Peyer's patch (tissue), 4 donors: ENCODE measurements around the gene ILDR1. TPM values are rescaled to one million over a fixed set of nuclear protein-coding genes. Genes with fewer than 3 reads are reported as not detected.

ENCODE experiments used
- DNase-seq, 3 donors: peaks; one replicate each; pipeline ENCODE4 v3.0.0-alpha.2; 2017 to 2019
- H3K27ac ChIP-seq, 4 donors: fragments of 200-600 bp; sonication (generic); one replicate each; pipeline ENCODE4 v1.5.1; 2016 to 2019
- H3K27me3 ChIP-seq, 2 donors: fragments of 200-600 bp; sonication (generic); one replicate each; pipeline ENCODE4 v1.5.1; 2019
- H3K36me3 ChIP-seq, 3 donors: fragments of 200-600 bp; sonication (generic); one replicate each; pipeline ENCODE4 v1.5.1; 2016 to 2019
- H3K4me1 ChIP-seq, 4 donors: fragments of 200-600 bp; sonication (generic); one replicate each; pipeline ENCODE4 v1.5.1; 2016 to 2019
- H3K4me3 ChIP-seq, 4 donors: fragments of 200-600 bp; sonication (generic); 1 replicate in 3 of 4; 2 replicates in 1 of 4; pipeline ENCODE4 v1.5.1; 2016 to 2019; ENCODE audit warnings: mild to moderate bottlenecking in 1 of 4
- H3K9me3 ChIP-seq, 4 donors: fragments of 200-600 bp; sonication (generic); one replicate each; pipeline ENCODE4 v1.5.1; 2016 to 2019; ENCODE audit warnings: mild to moderate bottlenecking in 1 of 4
- CTCF ChIP-seq, 6 experiments: fragments of 450-650 bp in 4 of 6; fragments of 200-600 bp in 2 of 6; sonication (generic) in 1 of 6; IDR thresholded peaks; one replicate each; pipeline ENCODE4 v1.5.1; 2017 to 2019; ENCODE audit warnings: antibody characterized with exemption in 6 of 6, mild to moderate bottlenecking in 3 of 6, moderate library complexity in 1 of 6
- POLR2A ChIP-seq, 2 donors: fragments of 450-650 bp; IDR thresholded peaks; one replicate each; pipeline ENCODE4 v1.5.1; 2017; ENCODE audit warnings: antibody characterized with exemption in 2 of 2, mild to moderate bottlenecking in 2 of 2, moderate library complexity in 2 of 2
- total RNA-seq, 4 donors: library from RNA; depleted of rRNA; stranded (reverse); fragments of >200 nt; gene quantifications; one replicate each; pipeline ENCODE4 v1.1.0, GENCODE V29; 2016

Gene ILDR1
- total RNA-seq, 4 donors from 2014 or later, result 3.7 to 5.8 (median 4.5) TPM

DNA sequence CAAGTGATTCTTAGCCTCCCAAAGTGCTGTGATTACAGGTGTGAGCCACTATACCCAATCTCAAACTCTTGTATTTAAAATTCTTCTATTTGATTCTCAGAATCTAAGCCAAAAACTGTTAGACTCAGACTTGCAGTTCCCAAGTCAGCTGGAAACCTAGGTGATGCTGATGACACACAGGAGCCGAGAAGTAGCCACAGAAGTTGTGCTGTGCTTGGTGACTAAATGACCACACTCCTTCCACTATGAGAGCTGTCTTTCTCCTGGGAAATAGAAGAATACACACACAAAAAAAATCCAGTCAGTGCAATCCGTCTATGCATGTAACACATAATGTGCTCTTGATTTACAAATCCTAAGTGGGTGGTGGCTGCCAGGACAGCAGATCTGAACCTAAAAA lies 33.9 kb downstream of the ILDR1 start:
- H3K27me3 ChIP-seq, result no peaks in the 10 kb centered on the region
- H3K4me1 ChIP-seq, result peaks cover 0 to 6% (median 2%) of the 10 kb centered on the region in 4 donors
- H3K27ac ChIP-seq, result no peak overlapping the region
- DNase-seq, result no peak
- peaks cover 0 to 4% (median 0%) of the 10 kb centered on the region in 3 donors for H3K36me3 ChIP-seq
- no peaks in the 10 kb centered on the region for H3K9me3 ChIP-seq
- H3K4me3 ChIP-seq, result no peak overlapping the region
- no peak for TF ChIP-seq POLR2A (IDR thresholded peaks at IDR 0.05)
- no peak for TF ChIP-seq CTCF (IDR thresholded peaks at IDR 0.05)

- no peak overlapping the region for H3K4me3 ChIP-seq
- no peaks in the 10 kb centered on the region for H3K36me3 ChIP-seq
- H3K27me3 ChIP-seq, result no peaks in the 10 kb centered on the region
- no peaks in the 10 kb centered on the region for H3K9me3 ChIP-seq
- H3K4me1 ChIP-seq, result no peaks in the 10 kb centered on the region
- no peak for DNase-seq
- no peak overlapping the region for H3K27ac ChIP-seq
- TF ChIP-seq CTCF (IDR thresholded peaks at IDR 0.05), result no peak
- TF ChIP-seq POLR2A (IDR thresholded peaks at IDR 0.05), result no peak
These were observed 36.2 kb downstream of the ILDR1 start for GRCh38 chr3:121985846-121986245.

DNA sequence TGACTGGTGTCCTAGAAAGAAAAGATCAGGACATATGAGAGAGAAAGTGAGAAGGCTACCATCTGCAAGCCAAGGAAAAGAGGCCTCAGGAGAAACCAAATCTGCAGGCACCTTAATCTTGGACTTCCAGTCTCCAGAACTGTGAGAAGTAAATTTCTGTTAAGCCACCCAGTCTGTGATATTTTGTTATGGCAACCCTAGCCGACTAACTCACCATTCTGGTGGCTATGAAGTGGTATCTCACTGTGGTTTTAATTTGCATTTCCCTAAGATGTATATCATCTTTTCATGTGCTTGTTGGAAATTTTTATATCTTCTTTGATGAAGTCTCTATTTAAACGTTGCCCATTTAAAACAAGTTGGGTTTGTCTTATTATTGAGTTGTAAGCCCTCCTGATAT lies 40.6 kb downstream of the ILDR1 start:
- TF ChIP-seq POLR2A (IDR thresholded peaks at IDR 0.05) (no peak), CTCF (IDR thresholded peaks at IDR 0.05) (no peak)
- Histone ChIP-seq H3K9me3 (no peaks in the 10 kb centered on the region), H3K27ac (no peak overlapping the region), H3K4me1 (no peaks in the 10 kb centered on the region), H3K36me3 (no peaks in the 10 kb centered on the region), H3K4me3 (no peak overlapping the region), H3K27me3 (no peaks in the 10 kb centered on the region)
- no peak for DNase-seq

DNA sequence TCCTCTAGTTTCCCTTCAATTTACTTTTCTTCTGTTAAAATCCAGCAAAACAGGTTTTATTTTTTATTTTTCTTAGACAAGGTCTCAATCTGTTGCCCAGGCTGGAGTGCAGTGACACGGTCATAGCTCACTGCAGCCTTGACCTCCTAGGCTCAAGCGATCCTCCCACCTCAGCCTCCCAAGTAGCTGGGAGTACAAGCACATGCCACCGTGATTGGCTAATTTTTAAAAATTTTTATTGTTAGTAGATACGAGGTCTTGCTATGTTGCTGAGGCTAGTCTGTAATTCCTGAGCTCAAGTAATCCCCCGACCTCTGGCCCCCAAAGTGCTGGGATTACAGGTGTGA lies 41.6 kb downstream of the ILDR1 start:
- H3K9me3 ChIP-seq, result no peaks in the 10 kb centered on the region
- no peaks in the 10 kb centered on the region for H3K4me1 ChIP-seq
- no peak overlapping the region for H3K4me3 ChIP-seq
- no peaks in the 10 kb centered on the region for H3K36me3 ChIP-seq
- H3K27me3 ChIP-seq, result no peaks in the 10 kb centered on the region
- TF ChIP-seq CTCF (IDR thresholded peaks at IDR 0.05) (no peak), POLR2A (IDR thresholded peaks at IDR 0.05) (no peak)
- H3K27ac ChIP-seq, result no peak overlapping the region
- no peak for DNase-seq

DNA sequence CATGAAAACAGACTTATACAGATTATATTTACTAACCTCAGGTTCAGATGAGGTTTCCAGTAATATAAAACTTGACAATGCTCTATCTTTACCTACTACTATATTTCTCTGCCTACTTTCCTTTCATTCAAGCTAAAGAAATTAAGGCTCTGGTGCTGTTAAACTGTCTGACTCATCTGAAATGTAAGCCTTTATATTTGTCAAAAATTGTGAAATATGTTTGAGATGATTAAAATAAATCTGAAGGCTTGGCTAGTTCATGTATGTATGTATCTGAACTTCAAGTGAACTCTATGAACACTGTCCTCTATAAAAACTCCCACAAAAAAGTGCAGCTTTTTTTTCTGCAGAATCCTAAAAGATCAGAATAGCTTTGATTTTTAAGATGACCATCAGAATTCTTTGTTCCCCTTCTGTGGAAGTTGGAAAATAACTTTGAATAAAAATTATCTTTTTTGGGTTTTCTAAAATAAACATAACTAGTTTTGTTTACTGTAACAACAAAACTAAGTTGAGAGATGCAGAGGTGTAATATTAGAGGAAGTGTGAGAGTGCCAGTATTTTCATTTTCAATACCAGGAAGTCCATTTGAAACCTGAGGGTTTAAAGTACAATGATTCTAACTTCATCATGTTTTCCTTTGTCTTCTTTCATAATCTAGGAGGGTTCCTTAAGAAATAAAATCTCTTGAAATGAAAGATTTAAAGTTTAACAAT lies 42.2 kb downstream of the ILDR1 start:
- no peaks in the 10 kb centered on the region for H3K9me3 ChIP-seq
- no peak overlapping the region for H3K4me3 ChIP-seq
- no peaks in the 10 kb centered on the region for H3K36me3 ChIP-seq
- H3K27ac ChIP-seq, result no peak overlapping the region
- no peaks in the 10 kb centered on the region for H3K27me3 ChIP-seq
- TF ChIP-seq CTCF (IDR thresholded peaks at IDR 0.05), result no peak
- TF ChIP-seq POLR2A (IDR thresholded peaks at IDR 0.05), result no peak
- DNase-seq, result no peak
- H3K4me1 ChIP-seq, result no peaks in the 10 kb centered on the region

DNA sequence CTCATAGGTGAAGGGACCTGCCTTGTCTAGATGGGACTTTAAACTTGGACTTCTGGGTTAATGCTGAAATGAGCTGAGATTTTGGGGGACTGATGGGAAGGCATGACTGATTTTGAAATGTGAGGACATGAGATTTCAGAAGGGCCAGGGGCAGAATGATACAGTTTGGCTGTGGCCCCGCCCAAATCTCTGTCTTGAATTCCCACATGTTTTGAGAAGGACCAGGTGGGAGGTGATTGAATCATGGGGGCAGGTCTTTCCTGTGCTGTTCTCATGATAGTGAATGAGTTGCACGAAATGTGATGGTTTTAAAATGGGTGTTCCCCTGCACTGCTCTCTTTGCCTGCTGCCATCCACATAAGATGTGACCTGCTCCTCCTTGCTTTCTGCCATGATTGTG lies 42.8 kb downstream of the ILDR1 start:
- no peaks in the 10 kb centered on the region for H3K9me3 ChIP-seq
- no peaks in the 10 kb centered on the region for H3K4me1 ChIP-seq
- no peaks in the 10 kb centered on the region for H3K36me3 ChIP-seq
- TF ChIP-seq CTCF (IDR thresholded peaks at IDR 0.05) (no peak), POLR2A (IDR thresholded peaks at IDR 0.05) (no peak)
- DNase-seq, result no peak
- H3K27me3 ChIP-seq, result no peaks in the 10 kb centered on the region
- no peak overlapping the region for H3K27ac ChIP-seq
- H3K4me3 ChIP-seq, result no peak overlapping the region
